CD4-positive, alpha-beta T cell treated with Interleukin-1 beta for 1 hour (primary cell): Measurements from ENCODE around the gene SAMD10.
"Not testable (repeated sequence)": the region's sequence is repeated elsewhere in the genome, so short reads cannot be mapped to it uniquely, and the experiment has no call there.

Experiments used
- DNase-seq, 2 donors: peaks; one replicate each; pipeline ENCODE4 v3.0.0-alpha.2; 2020 to 2022

Gene SAMD10

DNA sequence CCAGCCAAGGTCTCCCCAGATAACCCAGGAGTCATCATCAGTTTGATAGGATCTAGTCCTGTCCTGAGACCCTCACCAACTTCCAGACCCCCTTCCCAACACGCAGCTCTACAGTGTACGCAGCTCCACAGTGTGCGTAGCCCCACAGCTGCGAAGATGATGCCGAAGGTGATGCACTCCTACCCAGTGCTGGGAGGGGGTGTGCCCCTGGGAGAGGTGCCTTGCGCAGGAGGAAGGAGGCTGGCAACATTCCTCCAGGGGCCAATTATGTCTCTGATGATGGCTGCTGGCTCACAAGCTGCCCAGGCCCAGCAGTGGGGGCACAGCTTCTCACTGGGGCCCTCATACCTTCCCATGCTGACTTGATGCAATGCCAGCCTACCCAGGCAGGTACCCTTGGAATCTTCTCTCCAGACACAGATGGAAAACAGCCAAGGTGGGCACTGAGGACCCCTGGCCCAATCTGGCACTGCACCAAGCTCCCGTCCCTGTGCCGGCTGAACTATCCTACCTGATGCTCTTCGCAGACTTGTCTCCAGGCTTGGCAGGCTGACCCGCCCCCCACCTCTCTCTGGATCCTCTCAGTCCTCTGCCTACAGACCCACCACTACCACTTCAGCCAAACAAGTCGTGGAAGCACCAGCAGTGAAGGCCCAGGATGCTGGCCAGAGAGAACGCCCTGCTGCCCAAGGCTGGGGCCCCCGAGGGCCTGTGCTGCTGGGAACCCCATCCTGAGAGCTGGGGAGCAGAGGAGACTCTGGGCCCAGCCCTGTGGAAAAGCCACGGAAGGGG is 11.1 kb downstream of the SAMD10 start:
- DNase-seq = no peak

DNA sequence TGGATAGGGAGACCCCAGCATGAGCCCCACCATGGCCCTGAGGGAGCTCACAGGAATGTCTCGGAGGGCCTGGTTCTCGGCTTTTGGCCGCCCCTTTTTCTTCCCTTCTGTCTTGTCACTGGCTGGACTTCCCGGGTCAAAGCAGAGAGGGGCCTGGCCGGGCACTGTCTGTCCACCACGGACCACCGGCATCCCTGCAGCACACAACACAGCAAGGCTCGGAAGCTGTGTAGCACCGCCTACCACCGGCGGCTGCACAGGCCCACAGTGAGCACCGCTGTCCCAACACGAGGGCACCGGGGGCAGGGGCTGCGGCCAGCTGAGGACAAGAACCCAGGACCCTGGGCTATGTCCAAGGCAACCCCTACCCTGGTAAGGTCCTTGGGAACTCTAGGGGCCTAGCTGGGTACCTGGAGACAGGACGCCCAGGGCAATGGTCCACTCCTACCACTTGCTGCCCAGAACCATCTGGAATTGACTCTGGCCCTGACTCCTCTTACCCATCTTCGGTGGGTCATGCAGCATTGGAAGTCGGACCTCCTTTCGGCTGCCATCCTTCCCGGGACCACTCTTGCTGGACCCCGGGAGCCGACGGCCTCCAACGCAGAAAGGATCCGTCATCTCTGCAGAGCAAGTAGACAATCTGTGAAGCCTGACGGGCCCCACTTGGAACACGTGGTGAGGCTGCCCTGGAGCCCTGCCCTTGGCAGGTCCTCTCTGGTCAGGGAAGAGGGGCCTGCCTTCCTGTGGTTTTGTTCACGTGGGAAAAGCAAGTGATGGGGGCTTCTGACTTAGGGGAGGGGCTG is 11.9 kb downstream of the SAMD10 start:
- DNase-seq = no peak

DNA sequence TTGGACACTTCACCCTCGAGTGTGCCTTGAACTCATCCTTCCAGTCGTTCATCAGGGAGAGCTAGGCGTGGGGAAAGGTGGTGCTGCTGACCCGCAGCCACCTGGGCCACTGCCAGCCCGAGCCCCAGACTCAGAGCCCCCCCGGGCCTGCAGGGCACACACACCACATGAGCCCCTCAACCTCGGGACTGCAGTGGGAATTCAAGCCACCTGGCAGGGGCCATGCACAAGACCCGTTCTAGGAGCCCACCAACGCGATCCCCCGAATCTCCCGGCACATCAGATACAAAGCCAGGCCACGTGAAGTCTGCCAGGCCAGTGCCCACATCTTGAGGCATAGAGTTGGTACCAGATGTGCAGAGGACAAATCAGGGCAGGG is 12.5 kb downstream of the SAMD10 start:
- no peak for DNase-seq

DNA sequence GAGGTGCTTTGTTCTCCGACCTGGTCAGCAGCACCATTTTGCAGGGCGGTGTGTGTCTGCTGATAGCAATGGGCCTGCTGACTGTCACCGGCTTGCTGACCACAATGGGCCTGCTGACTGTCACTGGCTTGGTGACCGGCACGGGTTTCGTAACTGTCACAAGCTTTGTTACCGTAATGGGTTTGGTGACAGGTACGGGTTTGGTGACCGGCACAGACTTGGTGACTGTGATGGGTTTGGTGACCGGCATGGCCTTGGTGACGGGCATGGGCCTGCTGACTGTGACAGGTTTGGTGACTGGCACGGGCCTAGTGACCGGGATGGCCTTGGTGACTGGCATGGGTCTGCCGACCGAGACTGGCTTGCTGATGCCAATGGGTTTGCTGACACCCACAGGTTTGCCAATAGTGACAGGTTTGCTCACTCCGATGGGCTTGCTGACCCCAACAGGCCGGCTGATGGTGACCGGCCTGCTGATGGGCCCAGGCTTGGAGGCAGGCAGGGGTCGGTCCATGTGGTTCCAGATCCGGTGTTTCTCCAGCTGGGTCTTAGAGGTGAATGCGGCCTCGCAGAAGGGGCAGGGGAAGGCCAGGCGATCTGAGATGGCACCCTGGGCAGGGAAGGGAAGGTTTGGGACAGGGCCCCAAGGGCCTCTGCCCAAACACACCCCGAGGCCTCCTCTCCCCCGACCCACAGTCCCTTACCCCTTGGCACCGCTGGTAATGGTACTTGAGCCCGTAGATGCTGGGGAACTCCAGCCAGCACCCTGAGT is 13.1 kb downstream of the SAMD10 start:
- no peak for DNase-seq

DNA sequence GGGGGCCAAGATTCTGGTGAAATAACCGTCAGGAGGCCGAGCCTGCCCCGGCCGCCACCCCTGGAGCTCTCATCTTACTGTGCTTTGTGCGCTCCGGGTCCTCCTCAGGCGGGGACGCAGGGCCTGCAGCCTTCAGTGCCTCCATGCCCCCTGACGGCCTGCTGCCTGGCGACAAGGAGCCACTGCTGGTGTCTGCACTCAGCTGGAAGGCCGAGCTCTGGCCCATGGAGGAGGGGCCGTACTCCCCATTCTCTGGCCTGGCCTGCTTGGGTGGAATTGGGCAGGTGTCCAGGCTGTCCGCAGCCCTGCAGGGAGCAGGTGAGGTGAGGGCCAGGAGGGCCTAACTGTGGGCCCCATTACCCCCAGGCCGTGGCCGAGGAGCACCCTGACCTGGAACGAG is 15.0 kb downstream of the SAMD10 start:
- no peak for DNase-seq

DNA sequence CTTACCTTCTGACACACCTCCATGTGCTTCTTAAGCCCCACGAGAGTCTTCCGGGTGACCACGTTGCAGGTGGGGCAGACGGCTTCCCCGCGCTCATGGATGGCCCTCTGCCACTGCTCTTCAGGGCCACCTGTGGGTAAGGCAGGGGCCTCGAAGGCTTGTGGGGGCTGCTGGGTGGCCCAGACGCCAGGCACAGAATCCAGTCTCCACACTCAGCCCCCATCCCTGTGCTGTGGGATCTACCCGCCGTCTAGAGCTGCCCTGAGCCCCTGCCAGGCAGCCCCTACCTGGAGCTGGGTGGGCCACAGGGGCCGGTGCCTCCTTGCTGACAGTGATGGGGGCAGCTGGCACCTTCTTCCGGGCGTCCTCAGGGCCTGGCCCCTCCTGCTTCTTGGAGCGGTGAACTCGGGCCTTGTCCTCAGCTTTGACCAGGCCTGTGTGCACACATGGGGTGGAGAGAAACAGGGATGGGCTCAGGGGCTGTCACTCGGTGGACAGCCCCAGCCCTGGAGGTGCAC is 15.6 kb downstream of the SAMD10 start:
- no peak for DNase-seq

DNA sequence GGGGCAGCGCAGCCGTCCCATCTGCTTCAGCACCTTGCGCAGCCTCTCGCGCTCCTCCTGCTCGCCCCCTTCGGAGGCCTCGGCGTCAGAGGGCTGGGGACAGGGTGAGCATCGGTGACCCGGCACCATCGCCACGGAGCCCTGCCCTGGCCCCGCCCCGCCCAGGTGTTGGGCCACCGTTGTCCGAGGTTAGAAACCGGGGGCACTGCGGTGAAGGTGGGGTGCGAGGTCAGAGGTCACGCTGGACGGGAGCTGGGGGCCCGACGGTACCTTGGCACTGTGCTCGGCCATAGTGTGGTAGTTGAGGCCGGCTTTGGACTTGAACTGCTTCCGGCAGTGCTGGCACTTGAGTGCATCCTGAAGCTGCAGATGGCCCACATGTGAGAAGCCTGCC is 16.1 kb downstream of the SAMD10 start:
- DNase-seq = no peak

DNA sequence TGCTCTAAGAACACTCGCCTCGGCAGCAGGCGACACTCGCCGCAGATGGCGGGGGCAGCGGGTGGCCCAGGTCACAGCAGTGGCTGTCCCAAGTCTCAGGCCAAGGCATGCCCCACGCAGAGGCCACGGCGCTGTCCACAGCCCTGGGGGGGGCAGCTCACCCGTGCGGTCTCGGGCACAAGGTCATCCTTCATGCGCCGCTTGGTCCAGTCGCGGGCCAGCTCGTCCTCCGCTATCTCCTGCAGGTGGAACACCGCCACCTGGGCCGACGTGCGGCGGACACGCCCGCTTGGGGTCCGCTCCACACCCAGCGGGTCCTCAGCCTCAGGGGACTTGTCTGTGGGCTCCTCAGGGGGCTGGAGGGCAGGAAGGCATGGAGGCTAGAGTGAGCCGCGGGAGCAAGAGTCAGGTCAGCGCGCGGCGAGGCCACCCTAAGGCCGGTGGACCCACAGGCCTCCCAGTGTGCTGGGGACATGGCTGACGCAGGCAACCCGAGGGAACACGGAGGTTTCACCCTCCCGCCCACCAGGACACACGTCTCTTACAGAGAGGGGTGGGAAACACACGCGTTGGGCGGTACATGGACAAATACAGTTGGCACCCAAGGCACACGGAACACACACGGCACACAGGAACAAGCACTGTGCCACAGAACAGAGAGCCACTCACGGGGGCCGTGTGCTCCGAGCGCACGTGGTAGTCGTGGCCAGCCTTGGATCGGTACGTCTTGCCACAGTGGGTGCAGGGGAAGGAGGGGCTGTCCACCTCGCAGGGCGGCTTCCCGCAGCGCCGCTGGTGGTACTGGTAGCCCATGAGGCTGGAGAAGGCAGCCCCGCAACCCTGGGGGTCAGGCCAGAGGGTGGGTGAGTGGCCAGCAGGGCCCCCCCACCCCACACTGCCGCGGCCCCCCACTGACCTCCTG is 16.8 kb downstream of the SAMD10 start:
- no peak for DNase-seq

DNA sequence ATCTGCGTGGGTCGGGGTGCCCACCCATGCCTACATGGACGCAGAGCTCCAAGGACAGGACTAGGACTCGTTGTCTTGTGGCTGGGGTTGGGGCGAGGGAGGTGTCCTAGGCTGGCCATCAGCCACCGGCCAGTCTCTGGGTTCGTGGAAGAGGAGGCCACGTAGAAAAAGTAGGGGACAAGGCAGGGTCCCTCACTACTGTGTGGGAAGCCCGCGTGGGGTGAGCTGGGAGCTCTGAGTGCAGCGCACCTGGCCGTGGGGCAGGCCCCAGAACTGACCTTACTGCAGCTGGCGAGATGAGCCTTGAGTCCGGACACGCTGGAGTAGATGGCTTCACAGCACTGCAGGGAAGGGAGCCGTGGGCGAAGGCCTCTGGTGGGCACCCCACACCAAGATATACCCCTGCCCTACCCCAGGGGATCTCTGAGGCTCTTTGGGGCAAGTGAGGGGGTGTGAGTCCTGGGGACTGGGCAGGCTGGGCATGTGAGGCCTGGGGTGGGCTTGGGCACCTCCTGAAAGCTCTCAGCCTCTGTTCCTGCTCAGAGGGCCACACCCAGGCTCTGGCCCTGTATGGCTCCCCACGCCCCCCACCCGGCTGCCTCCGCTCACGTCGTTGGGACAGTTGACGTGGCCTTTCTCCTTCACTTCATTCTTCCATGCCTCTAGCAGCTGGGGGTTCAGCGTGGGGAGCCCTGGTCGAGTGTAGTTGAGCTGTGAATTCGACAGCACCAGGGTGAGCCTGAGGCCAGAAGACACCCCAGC is 17.6 kb downstream of the SAMD10 start:
- DNase-seq = no peak

DNA sequence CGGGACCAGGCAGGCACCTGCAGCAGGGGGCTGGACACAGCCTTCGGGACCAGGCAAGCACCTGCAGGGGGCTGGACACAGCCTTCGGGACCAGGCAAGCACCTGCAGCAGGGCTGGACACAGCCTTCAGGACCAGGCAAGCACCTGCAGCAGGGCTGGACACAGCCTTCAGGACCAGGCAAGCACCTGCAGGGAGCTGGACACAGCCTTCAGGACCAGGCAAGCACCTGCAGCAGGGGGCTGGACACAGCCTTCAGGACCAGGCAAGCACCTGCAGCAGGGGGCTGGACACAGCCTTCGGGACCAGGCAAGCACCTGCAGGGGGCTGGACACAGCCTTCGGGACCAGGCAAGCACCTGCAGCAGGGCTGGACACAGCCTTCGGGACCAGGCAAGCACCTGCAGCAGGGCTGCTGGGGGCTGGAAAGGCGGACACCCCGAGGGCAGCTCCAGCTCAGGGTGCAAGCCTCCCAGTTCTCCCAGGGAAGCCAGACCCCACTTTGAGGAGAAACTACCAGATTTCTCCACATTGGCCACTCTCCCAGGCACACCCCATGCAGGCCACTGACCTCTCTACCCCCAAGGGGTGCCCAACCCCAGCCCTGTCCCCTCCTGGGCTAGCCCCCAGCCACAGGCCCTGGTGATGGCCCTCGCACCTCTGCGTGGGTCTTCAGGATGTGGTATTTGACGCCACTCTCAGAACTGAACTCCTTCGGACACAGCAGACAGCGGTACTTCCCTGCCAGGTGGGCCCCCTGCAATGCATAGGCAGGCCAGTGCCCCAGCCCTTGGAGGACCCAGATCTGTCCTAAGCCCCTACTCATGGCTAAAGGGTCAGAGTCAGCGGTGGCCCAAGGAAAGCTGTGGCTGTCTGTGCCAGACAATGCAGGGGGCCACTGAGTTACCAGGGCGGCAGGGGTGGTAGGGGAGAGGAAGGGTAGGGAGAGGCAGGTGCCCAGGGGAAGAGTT is 18.5 kb downstream of the SAMD10 start:
- not testable (repeated sequence) for DNase-seq

DNA sequence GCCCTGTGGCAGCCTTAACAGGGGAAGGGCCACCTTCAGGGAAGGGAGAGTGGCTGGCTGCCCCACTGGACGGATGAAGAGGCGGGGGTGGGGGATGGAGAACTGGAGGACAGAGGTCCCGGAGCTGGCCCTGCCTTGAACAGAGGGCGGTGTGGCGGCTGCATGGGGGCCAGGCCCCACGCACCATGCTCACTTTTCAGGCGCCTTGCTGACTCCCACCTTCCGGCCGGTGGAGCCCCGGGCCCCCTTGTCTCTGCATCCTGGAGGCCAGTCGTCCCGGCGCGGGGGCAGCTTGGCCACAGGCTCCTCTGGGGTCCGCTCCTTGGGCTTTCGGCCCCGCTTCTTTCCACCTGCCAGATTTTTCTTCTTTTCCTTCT is 19.8 kb downstream of the SAMD10 start:
- no peak for DNase-seq

DNA sequence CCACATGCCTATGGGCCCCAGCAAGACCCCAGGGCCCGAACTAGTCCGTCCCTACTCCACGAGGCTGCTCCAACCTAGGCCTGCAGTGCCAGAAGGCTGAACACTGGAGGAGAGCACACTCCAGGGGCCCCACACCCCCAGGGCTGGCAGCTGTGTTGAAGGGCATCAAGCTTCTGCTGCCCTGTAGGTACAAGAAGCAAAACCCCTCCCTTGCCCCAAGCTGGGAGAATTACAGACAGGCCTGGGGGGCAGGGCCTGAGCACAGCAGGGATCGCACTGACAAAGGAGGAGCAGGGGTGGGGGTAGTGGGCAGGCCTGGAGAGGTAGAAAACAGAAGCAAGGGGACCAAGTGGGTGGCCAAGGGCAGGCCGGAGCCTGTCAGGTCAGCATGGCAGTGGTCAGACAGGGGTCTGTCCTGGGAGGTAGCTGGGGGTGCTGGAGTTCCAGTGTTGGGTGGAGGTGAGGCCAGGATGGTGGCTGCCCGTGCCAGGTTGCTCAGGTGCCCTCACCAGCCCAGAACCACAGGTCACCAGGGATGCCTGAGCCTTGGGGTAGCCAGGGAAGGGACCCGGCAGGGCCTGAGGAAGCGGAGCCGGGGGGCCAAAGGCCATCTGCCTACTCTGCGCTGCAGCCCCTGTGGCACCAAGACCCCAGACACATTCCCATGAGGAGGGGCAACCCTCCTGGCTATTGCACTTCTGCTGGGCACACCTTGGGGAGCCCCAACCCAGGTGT is 20.3 kb downstream of the SAMD10 start:
- DNase-seq = no peak

DNA sequence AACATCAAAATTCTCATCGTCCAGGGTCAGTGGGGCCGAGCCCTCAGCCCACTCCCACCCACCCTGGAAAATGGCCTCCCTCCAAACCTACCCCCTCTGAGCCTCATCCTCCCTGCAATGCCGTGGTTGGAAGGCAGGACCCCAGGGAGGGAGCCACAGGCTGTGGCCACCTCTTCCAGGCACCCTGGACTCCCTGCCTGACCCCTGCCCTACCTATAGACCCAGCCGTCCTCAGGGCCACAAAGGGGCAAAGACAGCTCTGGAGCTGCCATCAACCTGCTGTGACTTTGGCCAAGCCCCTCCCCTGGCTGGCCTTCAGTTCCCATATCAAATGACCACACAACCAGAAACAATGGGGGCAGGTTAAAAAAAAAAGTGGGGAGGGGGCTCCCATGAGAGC is 21.0 kb downstream of the SAMD10 start:
- DNase-seq = no peak

DNA sequence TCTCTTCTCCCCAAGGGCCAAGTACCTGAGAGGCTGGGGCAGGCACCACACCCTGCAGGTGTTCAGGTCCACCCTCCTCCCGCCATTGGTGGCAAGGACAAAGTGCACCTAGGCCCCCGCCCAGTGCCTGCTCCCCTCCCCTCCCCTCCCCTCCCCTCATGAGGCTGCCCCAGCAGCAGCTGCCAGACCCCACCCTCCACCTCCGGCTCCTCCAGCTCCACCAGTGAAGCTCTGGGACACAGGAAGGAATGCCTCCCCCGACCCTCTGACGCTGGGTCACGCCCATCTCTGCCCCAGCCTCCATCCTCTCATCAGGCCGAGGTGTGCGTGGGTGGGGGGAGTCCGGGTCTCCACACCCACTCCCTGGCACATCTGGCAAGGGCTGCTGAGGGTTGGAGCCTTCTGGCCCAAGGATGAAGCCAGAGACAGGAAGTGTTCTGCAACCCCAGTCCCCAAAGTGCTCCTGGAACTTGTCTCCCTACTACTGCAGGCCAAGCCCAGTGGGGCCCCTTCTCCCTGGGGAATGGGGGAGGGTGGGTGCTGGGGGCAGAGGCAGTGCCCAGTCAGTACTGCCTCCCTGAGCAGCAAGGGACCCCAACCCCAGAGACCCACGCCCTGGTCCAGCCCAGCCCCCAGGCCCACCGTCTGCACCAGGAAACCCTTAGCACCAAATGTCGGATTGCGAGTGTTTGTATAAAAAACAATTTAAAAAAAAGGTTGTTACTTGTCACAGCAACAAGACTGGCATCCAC is 21.6 kb downstream of the SAMD10 start:
- DNase-seq = no peak

DNA sequence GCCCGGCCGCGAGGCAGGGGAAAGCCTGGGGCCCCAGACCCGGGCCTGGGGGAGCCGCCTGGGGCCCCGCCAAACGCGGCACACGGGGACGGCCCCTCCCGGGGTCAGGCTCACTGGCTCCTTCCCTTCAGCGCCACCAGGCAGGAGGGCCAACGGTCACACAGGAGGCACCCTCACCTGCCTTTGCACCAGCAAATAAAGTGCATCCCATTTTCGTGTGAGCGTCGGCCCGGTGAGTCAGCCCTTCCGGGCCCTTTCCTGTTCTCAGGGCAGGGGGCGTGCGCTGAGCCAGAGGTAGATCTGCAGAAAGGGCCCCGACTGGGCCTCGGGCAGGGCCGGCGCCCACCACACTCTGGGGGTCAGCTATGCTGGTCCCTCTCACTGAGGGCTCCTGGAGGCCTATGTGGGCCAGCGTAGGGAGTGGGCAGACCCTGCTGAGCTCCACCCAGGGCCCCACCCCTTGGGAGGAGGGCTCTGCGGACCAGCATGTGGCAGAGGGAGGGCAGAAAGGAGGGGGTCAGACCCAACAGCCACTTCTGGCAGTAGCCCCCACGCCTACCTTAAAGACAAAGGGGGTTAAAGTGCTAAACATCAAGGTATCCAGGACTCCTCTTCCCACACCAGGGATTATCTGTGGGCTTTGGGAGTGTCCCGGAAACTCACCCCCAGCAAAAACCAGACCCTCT is 22.3 kb downstream of the SAMD10 start:
- peak; percentile 51 for DNase-seq

DNA sequence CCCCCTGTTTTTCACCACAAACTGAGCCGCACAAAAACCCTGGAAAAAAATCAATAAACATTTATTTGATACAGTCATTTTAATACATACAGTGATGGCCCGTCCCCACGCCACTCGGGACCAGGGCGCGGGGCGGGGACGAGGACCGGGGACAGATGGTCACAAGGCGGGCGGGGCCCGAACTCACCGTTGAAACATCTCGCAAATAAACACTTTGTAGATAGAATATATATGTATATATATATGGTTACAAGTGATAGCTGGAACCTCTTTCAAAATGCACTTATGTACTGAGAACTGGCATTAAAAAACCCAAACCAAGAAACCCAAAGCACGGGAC is 22.8 kb downstream of the SAMD10 start:
- DNase-seq = no peak

DNA sequence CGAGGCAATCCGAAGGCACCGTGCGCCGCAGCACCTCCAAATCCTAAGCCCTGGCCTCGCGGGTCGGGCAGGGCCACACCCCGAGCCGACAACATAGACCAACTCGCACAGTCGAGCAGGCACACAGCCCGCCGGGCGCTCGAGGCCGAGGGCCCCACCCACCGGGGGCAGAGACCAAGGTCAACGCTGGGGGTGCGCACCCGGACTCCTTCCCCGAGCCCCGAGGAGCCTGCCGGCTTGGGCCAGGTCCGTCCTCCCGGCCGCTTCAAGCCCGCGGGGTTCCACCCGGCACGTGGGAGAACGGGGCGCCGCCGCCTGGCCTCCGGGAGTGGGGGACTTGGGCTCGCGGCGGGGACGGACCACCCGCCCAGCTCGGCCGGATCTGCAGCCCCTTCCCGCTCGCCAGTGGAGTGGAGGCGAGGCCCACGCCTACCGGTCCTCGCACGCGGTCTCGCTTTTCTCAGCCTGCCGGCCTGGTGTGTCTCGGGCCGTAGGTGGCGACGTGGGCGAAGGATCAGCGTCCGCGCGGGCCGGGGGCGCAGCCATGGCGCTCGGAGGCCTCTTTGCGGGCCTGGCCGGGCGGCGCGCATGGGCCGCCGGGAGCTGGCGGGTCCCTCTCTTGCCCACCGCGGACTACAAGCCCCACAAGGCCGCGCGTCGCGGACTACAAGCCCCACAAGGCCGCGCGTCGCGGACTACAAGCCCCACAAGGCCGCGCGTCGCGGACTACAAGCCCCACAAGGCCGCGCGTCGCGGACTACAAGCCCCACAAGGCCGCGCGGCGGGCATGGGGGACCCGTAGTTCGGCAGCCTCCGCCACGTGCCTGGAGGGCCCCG is 23.4 kb downstream of the SAMD10 start, which contains the start of gene UCKL1:
TSS of gene UCKL1 (minus strand) at position 590 of the 837 bp plus-strand sequence. CDS start at position 546, 44 bp downstream.
- peak; percentile 90 to 93 for DNase-seq
